Esophagus muscularis mucosa (tissue), 3 donors: ENCODE results near the gene KRT9.

Experiments
- POLR2AphosphoS5 ChIP-seq, 2 donors: sonication (generic); formaldehyde crosslinking; IDR thresholded peaks; one replicate each; pipeline ENCODE4 v1.6.1; 2017; ENCODE audit warnings: antibody characterized with exemption in 2 of 2
- TF ChIP-seq, protein P1 (sequence below), 3 experiments: fragments of 200-600 bp in 2 of 3; fragments of 450-650 bp in 1 of 3; sonication (generic) in 2 of 3; IDR thresholded peaks; one replicate each; pipeline ENCODE4 v1.5.1; 2017 to 2019; ENCODE audit warnings: antibody characterized with exemption in 3 of 3, mild to moderate bottlenecking in 2 of 3, moderate library complexity in 1 of 3

DNA sequence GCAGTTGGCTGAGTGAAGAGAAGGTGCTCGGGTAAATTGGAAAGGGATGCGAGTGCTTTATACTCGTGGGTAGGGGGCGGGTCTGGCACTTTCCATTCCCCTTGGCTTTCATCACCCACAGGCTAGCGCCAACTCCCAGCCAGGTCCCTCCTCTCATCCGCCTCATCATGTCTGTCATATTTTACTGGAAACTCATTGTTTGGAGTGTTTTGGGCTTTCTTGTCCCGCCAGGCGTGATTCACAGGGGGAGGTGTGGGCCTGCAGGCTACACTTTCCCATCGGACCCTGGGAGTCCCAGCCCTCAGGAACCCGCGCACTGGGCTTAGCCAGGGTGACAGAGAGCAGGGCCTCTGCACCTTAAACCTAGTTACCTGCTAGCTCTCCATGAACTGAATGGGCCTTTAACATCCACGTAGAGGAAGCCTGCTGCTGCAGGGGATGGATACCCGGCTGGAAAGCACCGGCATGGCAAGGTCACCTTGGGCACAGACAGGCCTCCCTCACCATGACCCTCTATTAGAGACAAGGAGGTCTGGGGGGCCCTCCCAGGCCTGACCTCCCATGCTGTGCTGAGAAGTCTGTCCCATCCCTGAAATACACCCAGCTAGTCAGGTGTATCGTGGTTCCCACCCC is 15.1 kb upstream of the KRT9 start, which contains the start of gene KRT14:
- TF ChIP-seq POLR2AphosphoS5 (IDR thresholded peaks at IDR 0.05): no peak
- TF ChIP-seq, protein P1, sequence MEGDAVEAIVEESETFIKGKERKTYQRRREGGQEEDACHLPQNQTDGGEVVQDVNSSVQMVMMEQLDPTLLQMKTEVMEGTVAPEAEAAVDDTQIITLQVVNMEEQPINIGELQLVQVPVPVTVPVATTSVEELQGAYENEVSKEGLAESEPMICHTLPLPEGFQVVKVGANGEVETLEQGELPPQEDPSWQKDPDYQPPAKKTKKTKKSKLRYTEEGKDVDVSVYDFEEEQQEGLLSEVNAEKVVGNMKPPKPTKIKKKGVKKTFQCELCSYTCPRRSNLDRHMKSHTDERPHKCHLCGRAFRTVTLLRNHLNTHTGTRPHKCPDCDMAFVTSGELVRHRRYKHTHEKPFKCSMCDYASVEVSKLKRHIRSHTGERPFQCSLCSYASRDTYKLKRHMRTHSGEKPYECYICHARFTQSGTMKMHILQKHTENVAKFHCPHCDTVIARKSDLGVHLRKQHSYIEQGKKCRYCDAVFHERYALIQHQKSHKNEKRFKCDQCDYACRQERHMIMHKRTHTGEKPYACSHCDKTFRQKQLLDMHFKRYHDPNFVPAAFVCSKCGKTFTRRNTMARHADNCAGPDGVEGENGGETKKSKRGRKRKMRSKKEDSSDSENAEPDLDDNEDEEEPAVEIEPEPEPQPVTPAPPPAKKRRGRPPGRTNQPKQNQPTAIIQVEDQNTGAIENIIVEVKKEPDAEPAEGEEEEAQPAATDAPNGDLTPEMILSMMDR (IDR thresholded peaks at IDR 0.05): no peak
